Activated T-cell treated with anti-CD3 and anti-CD28 coated beads for 4 hours (primary cell): ENCODE data around the gene HSPBP1.

Experiments used
- DNase-seq: peaks from one replicate; pipeline ENCODE4 v3.0.0-alpha.2; 2020

The HSPBP1 gene

GRCh38 chr19:55252760-55253663 lies 26.9 kb downstream of the HSPBP1 start:
- no peak for DNase-seq

- DNase-seq: peak; percentile 21
These were observed 28.4 kb downstream of the HSPBP1 start for GRCh38 chr19:55251341-55252081.

GRCh38 chr19:55250262-55251036 lies 29.5 kb downstream of the HSPBP1 start:
- DNase-seq: no peak

GRCh38 chr19:55249841-55250240 lies 30.1 kb downstream of the HSPBP1 start:
- no peak for DNase-seq

GRCh38 chr19:55248704-55249103 lies 31.2 kb downstream of the HSPBP1 start:
- no peak for DNase-seq

- DNase-seq: no peak
These were observed 31.7 kb downstream of the HSPBP1 start for GRCh38 chr19:55248166-55248675.

GRCh38 chr19:55247621-55248099 lies 32.2 kb downstream of the HSPBP1 start:
- no peak for DNase-seq

GRCh38 chr19:55246462-55247451 lies 33.2 kb downstream of the HSPBP1 start:
- no peak for DNase-seq

GRCh38 chr19:55245236-55245904 lies 34.5 kb downstream of the HSPBP1 start:
- no peak for DNase-seq

GRCh38 chr19:55244004-55244680 lies 35.8 kb downstream of the HSPBP1 start:
- DNase-seq: no peak

GRCh38 chr19:55242517-55242916 lies 37.4 kb downstream of the HSPBP1 start:
- DNase-seq: no peak

GRCh38 chr19:55241935-55242464 lies 37.9 kb downstream of the HSPBP1 start:
- no peak for DNase-seq

- DNase-seq: no peak
These were observed 38.6 kb downstream of the HSPBP1 start for GRCh38 chr19:55241143-55241934.

GRCh38 chr19:55240713-55241020 lies 39.2 kb downstream of the HSPBP1 start:
- DNase-seq: no peak

GRCh38 chr19:55239004-55239403 lies 40.9 kb downstream of the HSPBP1 start:
- no peak for DNase-seq

GRCh38 chr19:55238030-55238429 lies 41.9 kb downstream of the HSPBP1 start:
- DNase-seq: no peak

- no peak for DNase-seq
These were observed 46.9 kb downstream of the HSPBP1 start for GRCh38 chr19:55232986-55233385.

GRCh38 chr19:55232286-55232602 lies 47.7 kb downstream of the HSPBP1 start:
- DNase-seq: no peak
